Measurements from ENCODE around the gene OR9A2.

Gene OR9A2

DNA sequence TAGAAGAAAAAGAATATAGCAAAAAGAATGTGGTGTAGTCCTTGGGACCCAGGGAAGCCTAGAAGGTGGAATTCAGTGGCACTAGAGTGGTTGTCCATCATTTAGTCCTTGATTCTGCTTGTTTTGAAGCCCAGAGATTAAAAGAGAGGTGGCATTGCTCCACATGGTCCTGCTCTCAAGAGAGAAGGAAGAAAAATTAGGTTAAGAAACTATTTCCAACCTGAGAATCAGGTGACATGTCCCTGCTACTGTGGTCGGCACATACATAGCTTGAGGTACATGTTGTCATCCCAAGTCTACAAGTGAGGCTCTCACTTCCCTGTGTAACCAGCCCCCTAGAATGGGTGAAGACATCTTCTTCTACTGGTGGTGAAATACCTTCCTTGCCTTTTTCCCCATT is at the start of gene OR9A2:
TSS of gene OR9A2 (minus strand) at position 101 of the 400 bp plus-strand sequence. CDS start at position 101, 0 bp downstream.
- DNase-seq (ENCODE audit: insufficient read length, low spot score) (no peak), FAIRE-seq (no peak)
- no peak for TF ChIP-seq CTCF (IDR thresholded peaks at IDR 0.05; ENCODE audit: insufficient read depth, missing control alignments)

DNA sequence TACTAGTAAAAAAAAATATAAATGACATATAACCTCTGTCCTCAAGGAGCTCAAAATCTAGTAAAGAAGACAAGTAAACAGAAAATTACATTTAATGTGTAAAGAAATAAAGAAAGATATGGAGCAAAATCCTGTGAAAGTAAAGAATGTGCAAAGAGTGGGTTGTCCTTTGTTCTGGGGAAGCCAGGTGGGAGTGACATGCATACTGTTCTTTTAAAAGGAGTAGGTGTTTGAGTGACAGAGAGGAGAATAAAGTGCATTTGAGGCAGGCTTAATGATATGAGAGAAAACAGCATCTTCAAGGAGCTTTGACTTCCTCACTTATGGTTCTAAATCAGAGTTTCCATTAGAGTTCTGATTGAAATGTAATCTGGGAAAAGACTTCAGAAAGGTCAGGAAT is 47.2 kb upstream of the OR9A2 start:
- no peak for TF ChIP-seq CTCF (IDR thresholded peaks at IDR 0.05; ENCODE audit: insufficient read depth, missing control alignments)
- DNase-seq (ENCODE audit: insufficient read length, low spot score) (no peak), FAIRE-seq (no peak)

DNA sequence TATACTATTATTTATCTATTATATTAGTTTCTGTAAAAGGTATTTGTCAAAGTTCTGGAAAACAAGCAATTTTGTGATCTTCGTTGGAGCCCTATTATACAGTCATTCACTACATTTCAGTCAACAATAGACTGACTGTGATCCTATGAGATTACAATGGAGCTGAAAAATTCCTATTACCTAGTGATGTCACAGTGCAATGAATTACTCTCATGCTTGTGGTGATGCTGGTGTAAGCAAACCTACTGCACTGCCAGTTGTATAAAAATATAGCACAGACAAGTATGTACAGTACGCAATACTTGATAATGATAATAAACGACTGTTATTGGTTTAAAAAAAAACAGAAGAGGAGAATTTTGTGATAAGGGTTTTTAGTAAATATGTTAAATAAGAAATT is 46.6 kb upstream of the OR9A2 start:
- no peak for DNase-seq (ENCODE audit: insufficient read length, low spot score)
- FAIRE-seq: no peak
- no peak for TF ChIP-seq CTCF (IDR thresholded peaks at IDR 0.05; ENCODE audit: insufficient read depth, missing control alignments)

- TF ChIP-seq CTCF (IDR thresholded peaks at IDR 0.05; ENCODE audit: insufficient read depth, missing control alignments): no peak
- DNase-seq (ENCODE audit: insufficient read length, low spot score) (no peak), FAIRE-seq (no peak)
Observed at GRCh38 chr7:143069912-143070500, 43.1 kb upstream of the OR9A2 start.

- TF ChIP-seq CTCF (IDR thresholded peaks at IDR 0.05; ENCODE audit: insufficient read depth, missing control alignments): no peak
- no peak for DNase-seq (ENCODE audit: insufficient read length, low spot score)
- no peak for FAIRE-seq
Observed at GRCh38 chr7:143068446-143068845, 41.5 kb upstream of the OR9A2 start.

DNA sequence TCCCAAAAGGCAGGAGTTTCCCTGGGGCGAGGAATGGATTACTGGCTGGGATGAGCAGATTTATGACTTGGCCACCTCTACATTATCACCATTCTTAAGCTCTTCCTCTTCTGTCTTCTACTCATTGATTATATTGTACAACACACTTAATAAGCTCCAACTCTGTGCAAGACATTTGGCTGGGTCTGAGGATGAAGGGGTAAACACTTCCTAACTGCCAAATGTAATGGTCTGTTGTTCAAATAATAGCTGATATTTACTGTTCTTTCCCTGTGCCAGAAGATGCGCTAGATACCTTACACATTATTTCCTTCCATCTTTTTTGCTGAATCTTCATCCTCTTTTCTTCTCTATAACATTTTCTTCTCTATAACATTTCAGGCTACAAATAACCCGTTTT is 36.8 kb upstream of the OR9A2 start:
- DNase-seq (ENCODE audit: insufficient read length, low spot score): no peak
- TF ChIP-seq CTCF (IDR thresholded peaks at IDR 0.05; ENCODE audit: insufficient read depth, missing control alignments): no peak
- FAIRE-seq: no peak

DNA sequence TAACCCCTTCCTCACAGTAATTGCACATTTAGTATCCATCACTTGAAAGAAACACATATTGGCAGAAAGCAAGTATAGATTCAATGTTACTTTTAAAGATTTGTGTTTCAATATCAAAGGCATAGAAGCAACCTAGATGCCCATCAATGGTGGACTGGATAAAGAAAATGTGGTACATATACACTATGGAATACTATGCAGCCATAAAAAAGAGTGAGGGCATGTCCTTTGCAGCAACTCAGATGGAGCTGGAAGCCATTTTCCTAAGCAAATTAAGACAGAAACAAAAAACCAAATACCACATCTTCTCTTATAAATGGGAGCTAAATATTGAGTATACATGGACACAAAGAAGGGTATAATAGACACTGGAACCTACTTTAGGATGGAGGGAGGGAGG is 28.8 kb upstream of the OR9A2 start:
- FAIRE-seq (no peak), DNase-seq (ENCODE audit: insufficient read length, low spot score) (no peak)
- TF ChIP-seq CTCF (IDR thresholded peaks at IDR 0.05; ENCODE audit: insufficient read depth, missing control alignments): no peak
